ENCODE measurements around the gene FOXO3B.
"Not testable (repeated sequence)": the region's sequence is repeated elsewhere in the genome, so short reads cannot be mapped to it uniquely, and the experiment has no call there.

The FOXO3B gene

DNA sequence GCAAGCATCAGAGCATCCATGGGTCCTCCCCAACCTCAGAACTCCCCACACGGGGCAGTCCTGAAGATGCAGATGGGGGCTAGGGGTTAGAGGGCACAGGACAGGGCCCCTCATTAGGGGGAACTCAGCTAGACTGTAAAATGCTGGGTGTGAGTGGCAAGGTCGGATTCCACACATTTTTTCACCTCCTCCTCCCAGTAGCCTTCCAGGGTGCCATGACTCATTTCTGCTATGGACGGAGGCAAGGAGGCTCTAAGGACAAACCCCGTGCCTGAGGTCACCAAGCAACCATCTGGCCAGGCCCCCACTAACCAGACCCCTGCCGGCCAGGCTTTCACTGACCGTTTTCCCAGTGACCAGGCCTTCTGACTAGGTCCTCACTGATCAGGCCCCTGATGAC lies 39.0 kb downstream of the FOXO3B start:
- H3K4me1 ChIP-seq (ENCODE audit: control insufficient read depth in 1 of 2, insufficient read depth in 2 of 2, low read length in 2 of 2); H3K27me3 ChIP-seq (ENCODE audit: low read depth, low read length); H3K4me3 ChIP-seq (ENCODE audit: low read depth in 1 of 2, low read length in 2 of 2); H3K36me3 ChIP-seq (ENCODE audit: control insufficient read depth in 1 of 2, insufficient read depth in 2 of 2, low read length in 2 of 2); H3K9me3 ChIP-seq (ENCODE audit: control insufficient read depth in 1 of 2, low read length in 2 of 2); H3K27ac ChIP-seq (ENCODE audit: low read length): not testable (repeated sequence)

DNA sequence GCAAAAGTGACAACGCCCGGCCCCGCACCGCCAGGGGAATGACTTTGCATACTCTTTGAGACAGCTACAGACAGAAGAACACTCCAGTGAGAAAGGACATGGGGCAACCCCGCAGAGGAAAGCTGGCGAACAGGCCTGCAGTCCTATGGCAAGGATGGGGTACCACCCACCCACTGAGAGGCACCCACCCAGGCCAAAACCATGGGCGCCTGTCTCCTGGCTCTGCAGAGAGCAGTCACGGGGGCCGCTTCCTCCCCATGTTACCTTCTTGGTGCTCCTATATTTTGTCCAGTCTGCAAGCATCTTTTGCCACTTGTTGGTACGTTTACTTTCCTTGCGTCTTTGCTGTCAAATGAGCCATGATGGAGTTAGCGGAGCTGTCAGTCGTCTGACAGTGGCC lies 43.8 kb downstream of the FOXO3B start:
- H3K4me3 ChIP-seq (ENCODE audit: low read depth in 1 of 2, low read length in 2 of 2); H3K36me3 ChIP-seq (ENCODE audit: control insufficient read depth in 1 of 2, insufficient read depth in 2 of 2, low read length in 2 of 2); H3K27me3 ChIP-seq (ENCODE audit: low read depth, low read length); H3K9me3 ChIP-seq (ENCODE audit: control insufficient read depth in 1 of 2, low read length in 2 of 2); H3K27ac ChIP-seq (ENCODE audit: low read length); H3K4me1 ChIP-seq (ENCODE audit: control insufficient read depth in 1 of 2, insufficient read depth in 2 of 2, low read length in 2 of 2): not testable (repeated sequence)

DNA sequence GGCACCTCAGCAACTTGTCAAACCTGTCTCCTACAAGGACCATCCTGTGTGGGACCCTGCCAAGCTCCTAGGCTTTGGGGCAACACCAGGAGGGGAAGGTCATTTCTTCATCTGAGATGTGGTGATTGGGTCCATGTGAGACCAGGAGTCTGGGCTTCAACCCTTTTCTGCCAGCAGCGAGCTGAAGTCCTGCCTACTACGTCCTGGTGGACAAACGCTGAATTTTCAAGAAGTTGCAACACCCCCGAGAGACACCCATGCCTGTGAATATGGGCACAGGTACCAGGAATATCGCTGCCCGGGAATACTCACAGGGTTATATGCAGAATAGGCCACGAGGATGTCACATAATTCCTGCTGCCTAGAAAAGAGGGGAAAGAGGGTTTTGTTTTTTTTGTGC lies 45.9 kb downstream of the FOXO3B start:
- H3K4me1 ChIP-seq (ENCODE audit: control insufficient read depth in 1 of 2, insufficient read depth in 2 of 2, low read length in 2 of 2); H3K4me3 ChIP-seq (ENCODE audit: low read depth in 1 of 2, low read length in 2 of 2); H3K9me3 ChIP-seq (ENCODE audit: control insufficient read depth in 1 of 2, low read length in 2 of 2); H3K27me3 ChIP-seq (ENCODE audit: low read depth, low read length); H3K27ac ChIP-seq (ENCODE audit: low read length); H3K36me3 ChIP-seq (ENCODE audit: control insufficient read depth in 1 of 2, insufficient read depth in 2 of 2, low read length in 2 of 2): not testable (repeated sequence)

- not testable (repeated sequence) for H3K27ac ChIP-seq (ENCODE audit: low read length); H3K27me3 ChIP-seq (ENCODE audit: low read depth, low read length); H3K9me3 ChIP-seq (ENCODE audit: control insufficient read depth in 1 of 2, low read length in 2 of 2)
Measured at GRCh38 chr17:18635773-18636172, 46.3 kb downstream of the FOXO3B start.

GRCh38 chr17:18634550-18635263 lies 47.4 kb downstream of the FOXO3B start:
- H3K4me1 ChIP-seq (ENCODE audit: control insufficient read depth in 1 of 2, insufficient read depth in 2 of 2, low read length in 2 of 2); H3K36me3 ChIP-seq (ENCODE audit: control insufficient read depth in 1 of 2, insufficient read depth in 2 of 2, low read length in 2 of 2); H3K4me3 ChIP-seq (ENCODE audit: low read depth in 1 of 2, low read length in 2 of 2); H3K9me3 ChIP-seq (ENCODE audit: control insufficient read depth in 1 of 2, low read length in 2 of 2); H3K27ac ChIP-seq (ENCODE audit: low read length); H3K27me3 ChIP-seq (ENCODE audit: low read depth, low read length): not testable (repeated sequence)

More at GRCh38 chr17:18635773-18636172, 46.3 kb downstream of the FOXO3B start:
- not testable (repeated sequence) for H3K36me3 ChIP-seq (ENCODE audit: control insufficient read depth in 1 of 2, insufficient read depth in 2 of 2, low read length in 2 of 2); H3K4me3 ChIP-seq (ENCODE audit: low read depth in 1 of 2, low read length in 2 of 2); H3K4me1 ChIP-seq (ENCODE audit: control insufficient read depth in 1 of 2, insufficient read depth in 2 of 2, low read length in 2 of 2)

All from muscle layer of duodenum (tissue), 2 donors.